GM19372 (cell line): ENCODE data around the gene NEK11.

Source experiments
- ATAC-seq: cut with Tn5 transposase; IDR thresholded peaks from one replicate; pipeline ENCODE4 v1.9.1; 2021; ENCODE audit warnings: mild to moderate bottlenecking, low read depth, moderate library complexity; ENCODE audit not compliant: unreplicated experiment

The NEK11 gene

DNA sequence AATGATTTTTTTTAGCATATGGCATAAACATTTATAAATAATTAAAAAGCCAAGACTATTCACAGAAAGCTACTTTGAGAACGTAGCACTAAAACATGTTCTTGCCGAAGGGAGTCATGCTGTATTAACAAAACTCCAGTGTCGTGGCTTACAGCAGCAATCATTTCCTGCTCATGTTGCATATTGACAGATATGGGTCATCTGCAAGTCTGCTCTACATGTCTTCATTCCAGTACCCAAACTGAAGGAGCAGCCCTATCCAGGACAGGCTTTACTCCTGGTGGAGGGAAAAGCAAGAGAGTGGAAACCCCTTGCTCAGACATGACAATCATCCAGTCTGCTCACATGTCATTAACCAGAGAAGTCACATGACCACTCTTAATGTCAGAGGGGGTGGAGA, 87.6 kb downstream of the NEK11 start:
- ATAC-seq: no peak

DNA sequence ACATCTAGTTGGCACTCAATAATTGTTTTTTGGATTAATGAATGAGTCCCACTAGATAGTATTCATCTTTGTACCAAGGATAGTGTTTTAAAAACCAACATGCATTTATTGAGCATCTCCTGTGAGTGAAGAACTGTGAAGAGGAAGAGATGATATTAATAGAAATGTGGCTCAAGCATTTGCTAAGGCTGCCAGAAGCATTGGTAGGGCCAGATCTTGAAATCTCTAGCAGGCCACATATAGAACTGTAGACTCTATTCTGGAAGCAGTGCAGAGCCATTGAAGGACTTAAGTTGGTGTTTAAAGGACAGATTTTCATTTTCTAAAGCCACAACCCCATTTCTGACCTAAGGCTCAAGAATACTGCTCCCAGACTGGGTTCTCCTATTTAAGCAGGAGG, 99.0 kb downstream of the NEK11 start:
- no peak for ATAC-seq

DNA sequence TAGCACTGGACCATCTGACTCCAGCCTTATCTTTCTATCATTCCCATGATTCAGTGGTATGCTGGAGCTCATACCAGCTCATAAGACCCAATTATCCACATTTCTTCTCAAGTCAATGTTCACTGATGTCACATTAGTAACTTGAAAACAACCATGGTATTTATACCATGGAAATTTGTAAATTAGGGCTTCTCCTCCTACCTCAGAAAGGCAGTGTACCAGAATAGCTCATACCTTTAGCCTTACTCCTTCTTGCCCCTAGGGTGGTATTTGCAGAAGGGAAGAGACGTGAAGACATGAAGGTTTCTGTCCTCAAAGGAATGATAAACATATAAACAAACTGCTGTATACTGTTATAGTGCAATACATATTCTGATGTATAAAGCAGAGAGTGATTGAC, 114.2 kb downstream of the NEK11 start:
- ATAC-seq: no peak

- ATAC-seq: no peak
These were observed 115.1 kb downstream of the NEK11 start for GRCh38 chr3:131141770-131142169.

GRCh38 chr3:131142580-131142979, 115.9 kb downstream of the NEK11 start:
- ATAC-seq: no peak

DNA sequence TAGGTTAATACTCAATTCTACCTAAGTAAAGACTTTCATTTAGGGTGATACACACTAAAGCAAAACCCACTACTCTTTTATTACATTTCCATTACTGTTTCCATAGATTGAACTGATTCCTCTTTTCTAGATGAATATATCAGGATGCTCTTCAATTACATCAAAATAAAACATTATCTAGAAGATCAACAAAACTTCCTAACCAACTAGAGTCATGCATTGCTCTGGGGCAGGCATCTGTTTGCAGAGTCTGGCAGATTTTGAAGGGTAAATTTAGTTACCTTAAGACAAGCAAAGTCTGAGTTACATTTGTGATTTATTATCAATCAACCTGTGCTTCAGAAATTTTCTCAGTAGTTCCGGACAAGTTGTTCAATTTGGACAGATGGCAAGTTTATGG, 117.1 kb downstream of the NEK11 start:
- no peak for ATAC-seq

DNA sequence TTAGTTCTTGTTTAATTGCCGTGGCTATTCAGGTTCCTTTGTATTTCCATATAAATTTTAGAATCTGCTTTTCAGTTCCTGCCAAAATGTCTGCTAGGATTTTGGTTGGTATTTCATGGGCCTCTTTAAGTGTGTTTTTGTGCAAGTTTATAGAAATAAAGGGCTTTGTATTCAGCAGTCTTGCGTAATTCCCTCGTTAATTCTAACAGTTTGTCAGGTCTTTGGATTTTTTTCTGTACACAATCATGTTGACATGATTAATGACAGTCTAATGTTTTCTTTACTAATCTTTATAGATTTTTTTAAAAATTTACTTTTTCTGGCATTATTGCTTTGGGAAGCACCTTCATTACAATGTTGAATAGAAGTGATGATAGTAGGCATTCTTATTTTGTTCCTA, 120.9 kb downstream of the NEK11 start:
- no peak for ATAC-seq

GRCh38 chr3:131158434-131158833, 131.8 kb downstream of the NEK11 start:
- no peak for ATAC-seq

DNA sequence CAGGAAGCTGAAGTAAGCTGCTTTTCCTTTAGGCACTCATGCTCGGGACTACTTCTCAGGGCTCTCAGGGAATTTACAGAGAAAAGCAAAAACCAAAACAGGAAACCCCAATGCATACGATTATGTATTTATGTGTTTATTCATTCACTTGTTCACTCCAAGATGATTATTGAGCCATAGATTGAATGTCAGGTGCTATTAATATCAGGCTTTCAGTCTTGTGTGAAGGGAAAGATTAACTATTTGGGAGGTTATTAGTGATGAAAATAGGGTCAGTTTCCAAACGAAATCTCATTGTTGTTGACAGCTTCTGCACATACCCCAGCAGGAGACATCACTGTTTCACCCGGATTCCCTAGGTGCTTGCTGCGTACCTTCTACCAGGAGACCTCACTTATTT, 135.8 kb downstream of the NEK11 start:
- ATAC-seq: no peak

- ATAC-seq: no peak
These were observed 141.2 kb downstream of the NEK11 start for GRCh38 chr3:131167867-131168266.

- no peak for ATAC-seq
These were observed 142.7 kb downstream of the NEK11 start for GRCh38 chr3:131169331-131169730.

- no peak for ATAC-seq
These were observed 146.0 kb downstream of the NEK11 start for GRCh38 chr3:131172502-131173200.

GRCh38 chr3:131174752-131175151, 148.1 kb downstream of the NEK11 start:
- ATAC-seq: peak; percentile 93

DNA sequence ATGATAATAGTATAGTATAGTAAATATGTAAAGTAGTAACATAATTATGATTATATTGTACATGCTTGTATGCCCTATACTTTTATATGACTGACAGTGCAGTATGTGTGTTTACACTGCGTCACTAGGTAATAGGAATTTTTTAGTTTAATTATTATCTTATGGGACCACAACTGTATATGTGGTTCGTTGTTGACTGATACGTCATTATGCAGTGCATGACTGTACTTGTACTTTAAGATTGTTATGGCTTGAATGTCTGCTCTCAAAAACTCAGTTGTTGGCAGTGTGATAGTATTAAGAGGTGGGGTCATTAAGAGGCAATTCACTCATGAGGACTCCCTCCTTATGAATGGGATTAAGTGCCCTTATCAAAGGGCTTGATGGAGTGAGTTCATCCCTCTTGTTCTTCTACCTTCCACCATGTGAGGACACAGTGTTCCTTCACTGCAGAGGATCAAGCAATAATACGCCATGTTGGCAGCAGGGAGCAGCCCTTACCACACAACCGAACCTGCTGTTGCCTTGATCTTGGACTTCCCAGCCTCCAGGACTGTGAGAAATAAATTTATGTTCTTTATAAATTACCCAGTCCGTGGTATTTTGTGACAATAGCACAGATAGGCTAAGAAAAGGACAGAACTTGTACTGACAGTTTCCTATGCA, 152.2 kb downstream of the NEK11 start:
- no peak for ATAC-seq

DNA sequence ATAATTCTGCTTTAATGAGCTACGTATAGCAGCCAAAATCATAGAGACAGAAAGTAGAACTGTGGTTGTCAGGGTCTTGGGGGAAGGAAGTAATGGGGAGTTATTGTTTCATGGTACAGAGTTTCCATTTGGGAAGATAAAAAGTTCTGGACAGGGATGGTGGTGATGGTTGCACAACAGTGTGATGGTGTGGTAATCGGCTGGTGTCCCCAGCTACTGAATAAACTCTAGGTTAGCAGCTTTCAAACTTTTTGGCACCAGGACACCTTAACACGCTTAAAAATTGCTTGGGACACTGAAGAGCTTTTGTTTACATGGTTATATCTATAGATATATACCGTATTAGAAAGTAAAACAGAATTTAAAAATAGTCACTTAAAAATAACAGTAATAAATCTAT, 166.0 kb downstream of the NEK11 start:
- ATAC-seq: no peak

- no peak for ATAC-seq
These were observed 167.1 kb downstream of the NEK11 start for GRCh38 chr3:131193641-131194238.

GRCh38 chr3:131194816-131195215, 168.1 kb downstream of the NEK11 start:
- no peak for ATAC-seq

DNA sequence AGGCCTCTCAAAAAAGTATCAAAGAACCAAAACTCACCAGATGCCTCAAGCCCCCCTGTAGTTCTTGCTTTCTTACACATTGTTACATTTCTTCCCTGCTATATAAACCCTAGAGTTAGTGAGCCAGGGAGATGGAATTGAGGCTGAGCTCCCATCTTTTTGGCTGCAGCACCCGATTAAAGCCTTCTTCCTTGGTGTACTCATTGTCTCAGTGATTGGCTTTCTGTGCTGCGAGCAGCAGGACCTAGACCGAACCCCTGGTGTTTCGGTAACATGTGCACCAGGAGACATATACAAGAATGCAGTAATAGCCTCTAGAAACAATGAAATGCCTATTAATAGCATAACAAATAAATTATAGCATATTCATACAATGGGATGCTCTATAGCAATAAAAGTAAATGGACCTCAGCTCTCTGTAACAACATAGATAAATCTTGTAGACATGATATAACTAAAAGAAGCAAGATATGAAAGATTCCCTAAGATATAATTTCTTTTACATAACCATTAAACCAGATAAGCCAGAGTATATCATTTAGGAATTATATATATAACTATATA, 174.0 kb downstream of the NEK11 start:
- no peak for ATAC-seq

DNA sequence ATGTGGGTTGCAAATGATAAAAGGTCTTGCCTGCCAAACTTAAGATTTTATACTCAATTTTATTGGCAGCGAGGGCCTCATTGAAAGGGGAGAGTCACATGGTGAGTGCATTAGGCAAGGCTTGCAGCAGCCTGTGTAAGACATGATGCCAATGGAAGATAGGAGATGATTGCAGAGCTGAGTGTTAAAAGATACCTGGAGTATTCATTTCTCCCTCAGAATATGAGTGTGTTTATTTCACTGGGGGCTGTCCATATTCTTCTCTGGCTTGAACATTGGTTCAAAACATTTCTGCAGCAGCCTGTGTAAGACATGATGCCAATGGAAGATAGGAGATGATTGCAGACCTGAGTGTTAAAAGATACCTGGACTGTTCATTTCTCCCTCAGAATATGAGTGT, 189.7 kb downstream of the NEK11 start:
- ATAC-seq: no peak

- no peak for ATAC-seq
These were observed 190.1 kb downstream of the NEK11 start for GRCh38 chr3:131216801-131217200.

- no peak for ATAC-seq
These were observed 190.6 kb downstream of the NEK11 start for GRCh38 chr3:131217296-131217741.

- no peak for ATAC-seq
These were observed 191.5 kb downstream of the NEK11 start for GRCh38 chr3:131218196-131218595.
